HL-60 (cell line): Measurements from ENCODE around the gene GGPS1.
"Not testable (repeated sequence)": the region's sequence is repeated elsewhere in the genome, so short reads cannot be mapped to it uniquely, and the experiment has no call there.

Experiments used
- DNase-seq, 2 experiments: peaks; one replicate each; pipeline ENCODE4 v3.0.0-alpha.2; 2010 to 2020; ENCODE audit warnings: low read depth in 1 of 2, low spot score in 1 of 2
- H3K27ac ChIP-seq: fragments of 250-450 bp; sonication (Bioruptor Pico); replicated peaks from 2 replicates; pipeline ENCODE4 v1.5.1; 2020; ENCODE audit warnings: mild to moderate bottlenecking, moderate library complexity
- H3K27me3 ChIP-seq: fragments of 250-450 bp; sonication (Bioruptor Pico); 2 replicates; pipeline ENCODE4 v1.5.1; 2021; ENCODE audit warnings: mild to moderate bottlenecking, moderate library complexity; ENCODE audit not compliant: insufficient read depth, poor library complexity, severe bottlenecking
- H3K4me3 ChIP-seq: replicated peaks from 2 replicates; pipeline ENCODE4 v1.5.1; 2011; ENCODE audit warnings: mild to moderate bottlenecking, control low read depth, low read length; ENCODE audit not compliant: insufficient read depth
- GABPA ChIP-seq: IDR thresholded peaks from 2 replicates; pipeline ENCODE4 v1.6.1; 2012; ENCODE audit warnings: low read depth
- POLR2AphosphoS5 ChIP-seq: IDR thresholded peaks from 2 replicates; pipeline ENCODE4 v1.6.1; 2012; ENCODE audit warnings: low read depth
- REST ChIP-seq: IDR thresholded peaks from 2 replicates; pipeline ENCODE4 v1.6.1; 2012; ENCODE audit warnings: low read depth; ENCODE audit not compliant: insufficient replicate concordance
- SPI1 ChIP-seq: IDR thresholded peaks from 2 replicates; pipeline ENCODE4 v1.6.1; 2012; ENCODE audit warnings: low read depth, mild to moderate bottlenecking, borderline replicate concordance
- TF ChIP-seq, protein P1 (sequence below): IDR thresholded peaks from one replicate; pipeline ENCODE4 v1.5.1; 2011; ENCODE audit warnings: low read length, control low read depth, inconsistent platforms; ENCODE audit not compliant: insufficient read depth

The GGPS1 gene

DNA sequence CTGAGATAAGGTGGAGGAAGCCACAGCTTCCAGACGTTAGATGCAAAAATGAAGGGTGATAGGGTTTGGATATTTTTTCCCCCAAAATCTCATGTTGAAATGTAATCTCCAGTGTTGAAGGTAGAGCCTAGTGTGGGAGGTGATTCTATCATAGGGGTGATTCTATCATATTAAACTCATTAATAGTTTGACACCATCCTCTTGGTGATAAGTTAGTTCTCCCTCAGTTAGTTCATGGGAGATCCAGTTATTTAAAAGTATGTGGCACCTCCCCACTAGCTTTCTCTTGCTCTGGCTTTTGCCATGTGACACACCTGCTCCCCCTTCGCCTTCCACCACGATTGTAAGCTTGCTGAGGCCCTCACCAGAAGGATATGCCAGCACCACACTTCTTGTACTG, 30.5 kb downstream of the GGPS1 start:
- no peak for TF ChIP-seq GABPA
- TF ChIP-seq, protein P1, sequence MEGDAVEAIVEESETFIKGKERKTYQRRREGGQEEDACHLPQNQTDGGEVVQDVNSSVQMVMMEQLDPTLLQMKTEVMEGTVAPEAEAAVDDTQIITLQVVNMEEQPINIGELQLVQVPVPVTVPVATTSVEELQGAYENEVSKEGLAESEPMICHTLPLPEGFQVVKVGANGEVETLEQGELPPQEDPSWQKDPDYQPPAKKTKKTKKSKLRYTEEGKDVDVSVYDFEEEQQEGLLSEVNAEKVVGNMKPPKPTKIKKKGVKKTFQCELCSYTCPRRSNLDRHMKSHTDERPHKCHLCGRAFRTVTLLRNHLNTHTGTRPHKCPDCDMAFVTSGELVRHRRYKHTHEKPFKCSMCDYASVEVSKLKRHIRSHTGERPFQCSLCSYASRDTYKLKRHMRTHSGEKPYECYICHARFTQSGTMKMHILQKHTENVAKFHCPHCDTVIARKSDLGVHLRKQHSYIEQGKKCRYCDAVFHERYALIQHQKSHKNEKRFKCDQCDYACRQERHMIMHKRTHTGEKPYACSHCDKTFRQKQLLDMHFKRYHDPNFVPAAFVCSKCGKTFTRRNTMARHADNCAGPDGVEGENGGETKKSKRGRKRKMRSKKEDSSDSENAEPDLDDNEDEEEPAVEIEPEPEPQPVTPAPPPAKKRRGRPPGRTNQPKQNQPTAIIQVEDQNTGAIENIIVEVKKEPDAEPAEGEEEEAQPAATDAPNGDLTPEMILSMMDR: no peak
- no peak for TF ChIP-seq POLR2AphosphoS5
- no peak for TF ChIP-seq SPI1
- no peak for TF ChIP-seq REST
- Histone ChIP-seq H3K27ac (no peak overlapping the region), H3K4me3 (no peak overlapping the region), H3K27me3 (no peaks in the 10 kb centered on the region)
- no peak for DNase-seq

GRCh38 chr1:235364189-235364588, 35.8 kb downstream of the GGPS1 start:
- not testable (repeated sequence) for H3K27me3 ChIP-seq, H3K27ac ChIP-seq, H3K4me3 ChIP-seq, DNase-seq

DNA sequence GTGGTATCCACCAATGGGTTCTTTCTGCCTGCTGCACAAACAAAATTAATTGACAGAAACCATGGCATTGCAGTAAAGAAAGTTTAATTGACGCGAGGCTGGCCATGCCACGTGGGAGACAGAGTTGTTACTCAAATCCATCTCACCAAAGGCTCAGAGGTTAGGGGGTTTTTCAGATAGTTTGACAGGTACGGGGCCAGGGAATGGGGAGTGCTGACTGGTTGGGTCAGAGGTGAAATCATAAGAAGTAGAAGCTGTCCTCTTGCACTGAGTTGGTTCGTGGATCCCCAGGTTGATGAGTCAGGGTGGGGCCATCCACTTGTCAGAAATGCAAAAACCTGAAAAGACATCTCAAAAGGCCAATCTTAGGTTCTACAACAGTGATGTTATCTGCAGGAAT, 37.9 kb downstream of the GGPS1 start:
- no peaks in the 10 kb centered on the region for H3K27me3 ChIP-seq
- no peak overlapping the region for H3K4me3 ChIP-seq
- no peak for DNase-seq
- TF ChIP-seq POLR2AphosphoS5 (no peak), REST (no peak), GABPA (no peak), SPI1 (no peak)
- TF ChIP-seq, protein P1: no peak
- H3K27ac ChIP-seq: peak overlapping the region; percentile 68; the same call in 1 of the 2 replicates

DNA sequence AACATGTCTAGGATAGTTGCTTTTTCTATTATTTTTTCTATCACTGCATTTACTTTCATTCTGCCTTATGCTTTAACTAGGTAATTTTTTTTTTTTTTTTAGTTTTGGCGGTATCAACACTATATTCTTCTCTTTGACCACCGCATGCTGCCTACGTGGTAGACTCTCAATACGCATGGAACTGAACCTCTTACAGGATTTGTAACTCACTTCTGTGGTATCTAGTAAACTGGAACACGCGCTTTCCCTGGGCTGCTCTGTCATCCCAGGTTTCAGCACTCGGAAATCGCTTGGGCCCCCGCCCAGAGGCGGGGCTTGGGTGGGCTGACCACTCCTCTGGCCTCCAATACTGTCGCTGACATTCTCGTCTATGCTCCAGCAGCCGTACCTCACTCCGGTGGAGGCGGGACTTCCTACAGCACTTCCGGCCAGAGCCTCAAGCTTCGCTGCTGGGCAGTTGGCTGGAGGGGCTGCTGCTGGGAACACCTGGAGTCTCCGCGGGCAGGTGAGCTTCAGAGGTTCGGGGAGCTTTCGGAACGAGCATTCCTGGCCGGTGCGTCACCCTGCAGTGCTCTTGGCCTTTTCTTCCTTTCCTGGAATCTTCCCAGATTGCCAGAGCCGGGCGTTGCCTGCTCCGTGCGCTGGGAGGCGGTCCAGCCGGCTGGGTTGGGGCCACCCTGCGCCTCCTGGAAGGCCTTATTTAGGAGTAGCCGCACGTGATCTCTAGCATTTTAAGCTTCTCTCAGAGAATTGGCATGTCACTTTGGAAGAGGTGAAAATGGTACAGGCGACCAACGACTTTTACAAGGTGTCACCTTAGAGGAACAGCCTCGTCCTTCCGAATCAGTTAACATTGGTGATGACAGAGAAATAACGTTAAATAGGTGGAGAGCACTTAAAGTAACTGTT, 38.9 kb downstream of the GGPS1 start, which contains the start of gene TBCE:
Gene TBCE, plus strand, starts transcription at position 428 of the 909 bp plus-strand sequence. CDS start 12,623 bp downstream, outside the sequence.
- peak; percentile 94 to 98 for DNase-seq
- H3K27ac ChIP-seq: peak within 1 kb of the TSS; percentile 68
- H3K4me3 ChIP-seq: peak within 1 kb of the TSS; percentile 72
- TF ChIP-seq POLR2AphosphoS5 (peak; percentile 86), REST (peak; percentile 50), SPI1 (peak; percentile 35; the same call in 1 of the 2 replicates), GABPA (peak; percentile 87)
- TF ChIP-seq, protein P1: no peak
- no peaks in the 10 kb centered on the region for H3K27me3 ChIP-seq
